Measurements from ENCODE around the gene MCF2L.

MCF2L gene

DNA sequence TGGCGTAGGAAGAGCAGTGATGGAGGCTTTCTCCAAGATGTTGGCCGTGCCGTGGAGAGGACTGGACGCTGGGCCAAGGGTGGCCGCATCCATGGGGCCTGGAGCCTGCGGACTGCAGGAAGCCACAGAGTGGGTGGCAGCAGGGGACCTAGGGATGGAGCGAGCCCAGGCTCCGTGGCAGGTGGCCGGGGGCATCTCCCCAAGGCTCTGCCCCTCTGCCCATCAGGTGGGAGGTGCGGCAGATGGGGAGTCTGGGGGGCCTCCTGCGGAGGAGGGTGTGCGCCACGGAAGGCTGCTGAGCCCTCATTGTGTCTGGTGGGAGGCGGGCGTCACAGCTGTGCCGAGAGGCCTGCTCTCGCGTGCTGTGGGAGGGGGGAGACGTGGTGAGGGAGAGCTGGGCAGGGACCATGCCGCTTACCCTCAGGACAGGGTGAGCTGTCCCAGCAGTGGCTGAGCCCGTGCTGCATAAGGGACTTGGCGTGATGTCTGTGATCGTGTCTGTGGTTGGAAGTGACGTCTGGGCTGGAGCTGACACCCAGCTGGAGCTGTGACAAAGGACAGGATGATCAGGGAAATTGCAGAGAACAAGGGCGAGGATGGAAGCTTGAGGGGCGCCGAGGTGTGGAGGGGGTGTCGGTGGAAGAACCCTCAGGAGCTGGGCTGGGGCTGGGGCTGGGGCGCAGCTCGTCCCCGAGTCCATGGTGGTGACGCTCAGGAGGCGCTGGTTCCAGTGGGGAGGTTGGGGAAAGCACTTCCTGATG is 13.4 kb downstream of the MCF2L start:
- Histone ChIP-seq H3K4me3 (ENCODE audit: low read depth, low read length) (no peak overlapping the region), H3K9me3 (ENCODE audit: severe bottlenecking) (no peaks in the 10 kb centered on the region), H3K36me3 (no peaks in the 10 kb centered on the region), H3K27me3 (ENCODE audit: insufficient read depth, low read depth, severe bottlenecking) (no peaks in the 10 kb centered on the region), H3K27ac (no peak overlapping the region)
- no peak for TF ChIP-seq CTCF (IDR thresholded peaks at IDR 0.05; ENCODE audit: low read depth, low read length)
- DNase-seq: no peak

DNA sequence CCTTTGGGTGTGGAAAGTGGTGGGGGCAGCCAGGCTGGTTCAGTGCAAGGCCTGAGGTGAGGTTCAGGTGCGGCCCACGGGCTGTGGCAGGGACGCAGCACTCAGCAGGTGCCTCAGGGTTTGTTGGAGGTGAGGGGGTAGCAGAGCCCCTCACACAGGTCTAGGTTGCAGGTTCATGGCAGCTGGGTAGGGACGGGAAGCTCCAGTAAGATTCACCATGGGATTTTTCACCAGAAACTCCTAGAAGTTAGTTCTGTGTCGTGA is 14.0 kb downstream of the MCF2L start:
- TF ChIP-seq CTCF (IDR thresholded peaks at IDR 0.05; ENCODE audit: low read depth, low read length): no peak
- DNase-seq: no peak
- no peaks in the 10 kb centered on the region for H3K9me3 ChIP-seq (ENCODE audit: severe bottlenecking)
- H3K4me3 ChIP-seq (ENCODE audit: low read depth, low read length): no peak overlapping the region
- no peak overlapping the region for H3K27ac ChIP-seq
- no peaks in the 10 kb centered on the region for H3K36me3 ChIP-seq
- no peaks in the 10 kb centered on the region for H3K27me3 ChIP-seq (ENCODE audit: insufficient read depth, low read depth, severe bottlenecking)

DNA sequence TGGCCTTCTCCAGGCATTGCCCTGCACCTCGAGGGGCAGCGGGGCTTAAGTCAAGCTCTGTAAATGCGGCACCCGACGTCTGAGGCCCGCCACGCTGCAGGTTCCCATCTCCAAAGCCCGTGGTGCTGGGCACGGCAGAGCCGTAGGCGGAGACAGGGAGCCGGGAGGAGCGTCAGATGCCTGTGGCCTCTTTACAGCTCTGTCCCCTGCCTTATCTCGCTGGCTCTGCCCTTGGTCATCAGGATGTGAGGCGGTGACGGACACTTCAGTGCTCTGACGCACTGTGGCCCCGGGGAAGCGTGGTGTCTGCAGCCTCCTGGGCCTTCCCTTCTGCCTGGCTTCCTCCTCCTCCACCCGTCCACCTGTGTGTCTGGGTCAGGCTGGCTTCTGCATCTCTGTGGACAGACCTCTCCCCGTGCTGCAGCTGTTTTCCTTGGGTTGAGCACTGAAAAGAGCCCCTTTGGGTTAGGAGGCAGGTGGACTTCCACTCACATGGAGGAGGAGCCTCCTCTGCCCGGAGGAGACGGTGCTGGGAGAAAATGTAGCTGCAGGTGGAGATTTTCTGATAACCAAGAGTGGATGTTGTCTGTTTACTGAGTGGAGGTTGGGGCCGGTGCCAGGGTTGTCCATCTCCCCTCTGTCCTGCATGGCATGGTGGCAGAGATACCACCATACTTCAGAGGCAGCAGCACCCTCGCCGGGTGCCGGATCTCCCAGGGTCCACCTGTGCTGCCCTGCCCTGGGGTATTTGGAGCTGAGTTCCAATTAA is 14.6 kb downstream of the MCF2L start:
- H3K27me3 ChIP-seq (ENCODE audit: insufficient read depth, low read depth, severe bottlenecking): no peaks in the 10 kb centered on the region
- DNase-seq: no peak
- no peaks in the 10 kb centered on the region for H3K9me3 ChIP-seq (ENCODE audit: severe bottlenecking)
- no peak overlapping the region for H3K27ac ChIP-seq
- no peaks in the 10 kb centered on the region for H3K36me3 ChIP-seq
- no peak overlapping the region for H3K4me3 ChIP-seq (ENCODE audit: low read depth, low read length)
- no peak for TF ChIP-seq CTCF (IDR thresholded peaks at IDR 0.05; ENCODE audit: low read depth, low read length)

DNA sequence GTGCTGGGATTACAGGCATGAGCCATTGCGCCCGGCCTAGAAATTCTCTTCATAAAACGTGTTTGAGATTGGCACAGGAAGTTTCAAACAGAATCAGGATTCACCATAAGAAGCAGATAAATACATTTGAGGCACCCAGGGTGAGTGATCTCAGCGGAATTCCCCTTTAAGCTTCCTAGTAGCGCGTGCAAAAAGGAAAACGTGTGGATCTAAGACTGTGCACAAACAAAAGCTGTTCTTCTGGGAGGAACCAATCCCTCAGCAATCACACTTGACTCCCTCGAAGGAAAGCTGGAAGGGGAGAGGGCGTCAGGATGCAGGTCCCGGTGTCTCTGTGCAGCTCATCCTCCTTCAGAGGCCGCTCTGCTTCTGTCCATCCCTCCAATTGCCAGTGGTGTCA is 15.5 kb downstream of the MCF2L start:
- Histone ChIP-seq H3K27me3 (ENCODE audit: insufficient read depth, low read depth, severe bottlenecking) (no peaks in the 10 kb centered on the region), H3K9me3 (ENCODE audit: severe bottlenecking) (no peaks in the 10 kb centered on the region), H3K27ac (no peak overlapping the region), H3K4me3 (ENCODE audit: low read depth, low read length) (no peak overlapping the region), H3K36me3 (no peaks in the 10 kb centered on the region)
- DNase-seq: no peak
- no peak for TF ChIP-seq CTCF (IDR thresholded peaks at IDR 0.05; ENCODE audit: low read depth, low read length)

DNA sequence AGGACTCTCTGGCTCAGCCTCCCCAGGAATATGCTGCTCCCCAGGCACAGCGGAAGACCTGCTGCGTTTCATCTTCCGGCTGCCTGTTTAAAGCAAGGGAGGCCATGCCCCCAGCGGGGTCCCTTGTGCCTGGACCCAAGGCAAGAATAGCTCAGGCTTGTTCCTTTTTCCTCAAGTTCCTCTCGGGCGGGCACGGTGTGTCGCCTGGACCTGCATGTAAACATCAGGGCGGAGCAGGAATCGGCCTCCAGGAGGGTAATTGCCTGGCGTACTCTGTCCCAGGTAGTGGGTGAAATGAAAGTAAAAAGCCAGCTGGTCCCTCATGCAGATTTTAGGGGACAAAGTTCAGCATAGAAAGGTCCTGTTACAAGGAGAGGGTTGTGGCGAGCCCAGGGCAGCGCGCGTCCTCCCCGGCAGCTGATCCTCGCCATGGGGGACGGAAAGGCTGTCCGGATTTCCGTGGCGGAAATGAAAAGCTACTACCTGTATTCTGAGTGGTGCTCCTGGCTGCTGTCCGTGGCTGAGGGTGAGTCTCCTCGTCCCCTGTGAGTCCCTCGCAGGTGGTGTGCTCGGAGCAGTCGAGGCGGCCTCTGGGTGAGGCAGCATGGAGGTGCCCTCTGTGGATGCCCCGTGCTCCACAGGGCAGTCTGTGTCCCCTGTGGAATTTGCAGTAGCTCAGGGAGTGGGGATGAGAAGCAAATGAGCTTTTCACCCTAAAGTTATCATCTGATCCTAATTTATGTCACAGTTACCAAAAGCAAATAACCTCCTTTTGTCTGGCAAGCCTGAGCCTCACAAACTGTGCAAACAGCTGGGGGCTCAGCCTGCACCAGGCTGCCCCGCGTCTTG is 16.2 kb downstream of the MCF2L start:
- Histone ChIP-seq H3K36me3 (no peaks in the 10 kb centered on the region; the same call in 1 of the 2 replicates), H3K4me3 (ENCODE audit: low read depth, low read length) (no peak overlapping the region), H3K27me3 (ENCODE audit: insufficient read depth, low read depth, severe bottlenecking) (no peaks in the 10 kb centered on the region), H3K27ac (no peak overlapping the region), H3K9me3 (ENCODE audit: severe bottlenecking) (peaks cover 4% of the 10 kb centered on the region)
- no peak for DNase-seq
- TF ChIP-seq CTCF (IDR thresholded peaks at IDR 0.05; ENCODE audit: low read depth, low read length): no peak
